ENCODE results near the gene BBS2. TPM values are rescaled to one million over a fixed set of nuclear protein-coding genes. Genes with fewer than 3 reads are reported as not detected.

The BBS2 gene
- total RNA-seq, 1 experiment from 2014 or later, result 23.9 TPM

DNA sequence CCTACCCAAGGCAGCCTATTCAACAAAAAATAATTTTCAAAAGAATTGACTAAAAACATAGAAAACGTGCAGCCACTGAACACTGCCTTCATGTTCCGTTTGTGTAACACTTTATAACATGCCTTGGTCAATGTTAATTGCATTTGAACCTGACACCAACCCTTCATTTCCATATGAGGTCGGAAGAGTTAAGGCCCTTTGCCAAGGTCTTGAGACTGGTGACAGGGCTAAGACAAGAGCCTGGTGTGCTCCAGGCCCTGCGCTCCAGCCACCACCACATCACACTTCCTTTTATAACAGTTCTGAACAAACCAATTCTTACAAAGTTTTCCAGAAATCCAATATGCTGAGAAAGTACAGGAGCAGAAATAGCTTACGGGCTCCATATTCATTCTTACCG lies 4.2 kb downstream of the BBS2 start:
- no TSS peak for BruUV-seq (replicated peaks)
- POLR2A ChIA-PET, result interaction anchor here (1.5 to 6.9 kb wide), 2 partner anchors 65 to 91 kb away, joined by 4 to 85 read pairs; partner anchors contain the start of genes MT2A, NUDT21 and OGFOD1
- TF ChIP-seq, protein P1, sequence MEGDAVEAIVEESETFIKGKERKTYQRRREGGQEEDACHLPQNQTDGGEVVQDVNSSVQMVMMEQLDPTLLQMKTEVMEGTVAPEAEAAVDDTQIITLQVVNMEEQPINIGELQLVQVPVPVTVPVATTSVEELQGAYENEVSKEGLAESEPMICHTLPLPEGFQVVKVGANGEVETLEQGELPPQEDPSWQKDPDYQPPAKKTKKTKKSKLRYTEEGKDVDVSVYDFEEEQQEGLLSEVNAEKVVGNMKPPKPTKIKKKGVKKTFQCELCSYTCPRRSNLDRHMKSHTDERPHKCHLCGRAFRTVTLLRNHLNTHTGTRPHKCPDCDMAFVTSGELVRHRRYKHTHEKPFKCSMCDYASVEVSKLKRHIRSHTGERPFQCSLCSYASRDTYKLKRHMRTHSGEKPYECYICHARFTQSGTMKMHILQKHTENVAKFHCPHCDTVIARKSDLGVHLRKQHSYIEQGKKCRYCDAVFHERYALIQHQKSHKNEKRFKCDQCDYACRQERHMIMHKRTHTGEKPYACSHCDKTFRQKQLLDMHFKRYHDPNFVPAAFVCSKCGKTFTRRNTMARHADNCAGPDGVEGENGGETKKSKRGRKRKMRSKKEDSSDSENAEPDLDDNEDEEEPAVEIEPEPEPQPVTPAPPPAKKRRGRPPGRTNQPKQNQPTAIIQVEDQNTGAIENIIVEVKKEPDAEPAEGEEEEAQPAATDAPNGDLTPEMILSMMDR (IDR thresholded peaks at IDR 0.05; ENCODE audit: unreplicated experiment), result no peak
- Mint-ChIP-seq H3K36me3 (ENCODE audit: insufficient read depth, unreplicated experiment) (peaks cover 11% of the 10 kb centered on the region), H3K4me1 (ENCODE audit: insufficient read depth, unreplicated experiment) (peaks cover 27% of the 10 kb centered on the region), H3K9me3 (ENCODE audit: unreplicated experiment) (no peaks in the 10 kb centered on the region), H3K4me3 (ENCODE audit: unreplicated experiment) (no peak overlapping the region), H3K27ac (ENCODE audit: low read depth, unreplicated experiment) (no peak overlapping the region), H3K27me3 (ENCODE audit: insufficient read depth, unreplicated experiment) (no peaks in the 10 kb centered on the region)
- CTCF ChIA-PET, result interaction anchor here (0.7 to 4.9 kb wide), 3 partner anchors 86 to 186 kb away, joined by 3 to 40 read pairs (median 31); no protein-coding TSS in a partner anchor
- DNase-seq (ENCODE audit: unreplicated experiment), result no peak
- intact Hi-C loops (cut with micrococcal nuclease), result no loop called here

DNA sequence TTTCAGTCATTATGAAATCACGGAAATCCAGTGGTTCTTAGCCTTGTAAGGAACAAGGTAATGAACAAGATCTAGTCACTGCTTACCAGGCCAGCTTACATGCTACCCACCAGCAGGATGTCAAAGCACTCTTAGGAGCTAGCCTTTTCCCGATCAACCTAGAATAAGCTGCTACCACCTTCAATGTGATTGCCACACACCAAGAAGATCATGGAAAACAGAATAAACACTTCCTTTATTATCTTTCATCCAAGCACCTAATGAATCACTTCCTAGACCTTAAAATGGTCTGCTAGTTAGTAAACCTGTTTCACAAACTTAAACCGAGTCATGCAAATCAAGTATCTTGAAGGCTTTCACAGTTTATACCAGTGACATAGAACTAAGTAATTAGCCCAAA lies 5.0 kb downstream of the BBS2 start:
- ChIA-PET POLR2A (interaction anchor here (0.8 to 2.0 kb wide), 9 partner anchors 7 to 170 kb away, joined by 3 to 8 read pairs (median 5); partner anchors contain the start of gene MT2A), CTCF (interaction anchor here (1.0 to 3.1 kb wide), 9 partner anchors 32 to 192 kb away, joined by 3 to 72 read pairs (median 10); no protein-coding TSS in a partner anchor)
- no peaks in the 10 kb centered on the region for H3K27me3 Mint-ChIP-seq (ENCODE audit: insufficient read depth, unreplicated experiment)
- TF ChIP-seq, protein P1 (IDR thresholded peaks at IDR 0.05; ENCODE audit: unreplicated experiment), result no peak
- no peaks in the 10 kb centered on the region for H3K9me3 Mint-ChIP-seq (ENCODE audit: unreplicated experiment)
- peaks cover 21% of the 10 kb centered on the region for H3K4me1 Mint-ChIP-seq (ENCODE audit: insufficient read depth, unreplicated experiment)
- H3K4me3 Mint-ChIP-seq (ENCODE audit: unreplicated experiment), result no peak overlapping the region
- no peak for DNase-seq (ENCODE audit: unreplicated experiment)
- BruUV-seq (replicated peaks), result no TSS peak
- intact Hi-C loops (cut with micrococcal nuclease), result loop anchor here (1.0 to 5.0 kb wide), 4 partner anchors 85 to 274 kb away; no protein-coding TSS in a partner anchor
- H3K36me3 Mint-ChIP-seq (ENCODE audit: insufficient read depth, unreplicated experiment), result peaks cover 19% of the 10 kb centered on the region
- H3K27ac Mint-ChIP-seq (ENCODE audit: low read depth, unreplicated experiment), result no peak overlapping the region

DNA sequence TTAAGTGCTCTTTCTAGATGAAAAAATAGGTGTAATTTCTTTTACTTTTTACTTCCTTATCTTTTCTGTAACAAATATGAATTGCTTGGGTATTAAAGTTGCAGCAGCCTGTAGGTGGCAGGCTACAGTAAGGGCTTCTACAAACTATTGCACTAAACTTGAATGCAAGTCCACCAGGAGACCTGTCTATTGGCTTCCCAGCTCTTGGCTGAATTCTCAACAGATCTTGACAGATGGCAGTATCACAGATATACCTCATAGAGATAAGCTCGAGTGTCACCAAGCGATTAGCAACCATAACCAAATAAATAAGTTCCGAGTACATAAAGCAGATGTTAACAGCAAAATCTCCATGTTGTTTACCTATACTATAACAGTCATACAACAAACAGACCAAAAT lies 5.9 kb downstream of the BBS2 start:
- CTCF ChIA-PET, result interaction anchor here (0.6 to 3.1 kb wide), 19 partner anchors 9 to 193 kb away, joined by 3 to 72 read pairs (median 4); no protein-coding TSS in a partner anchor
- DNase-seq (ENCODE audit: unreplicated experiment), result peak; percentile 67
- POLR2A ChIA-PET, result interaction anchor here (0.7 to 2.0 kb wide), 16 partner anchors 8 to 188 kb away, joined by 3 to 8 read pairs (median 4); partner anchors contain the start of genes MT1E, MT1X, MT2A and NUDT21
- Mint-ChIP-seq H3K4me3 (ENCODE audit: unreplicated experiment) (no peak overlapping the region), H3K36me3 (ENCODE audit: insufficient read depth, unreplicated experiment) (peaks cover 28% of the 10 kb centered on the region), H3K27me3 (ENCODE audit: insufficient read depth, unreplicated experiment) (no peaks in the 10 kb centered on the region), H3K4me1 (ENCODE audit: insufficient read depth, unreplicated experiment) (peaks cover 21% of the 10 kb centered on the region), H3K27ac (ENCODE audit: low read depth, unreplicated experiment) (no peak overlapping the region), H3K9me3 (ENCODE audit: unreplicated experiment) (no peaks in the 10 kb centered on the region)
- BruUV-seq (replicated peaks), result no TSS peak
- intact Hi-C loops (cut with micrococcal nuclease), result loop anchor here (1.0 to 5.0 kb wide), 4 partner anchors 86 to 275 kb away; no protein-coding TSS in a partner anchor
- TF ChIP-seq, protein P1 (IDR thresholded peaks at IDR 0.05; ENCODE audit: unreplicated experiment), result peak; percentile 50

DNA sequence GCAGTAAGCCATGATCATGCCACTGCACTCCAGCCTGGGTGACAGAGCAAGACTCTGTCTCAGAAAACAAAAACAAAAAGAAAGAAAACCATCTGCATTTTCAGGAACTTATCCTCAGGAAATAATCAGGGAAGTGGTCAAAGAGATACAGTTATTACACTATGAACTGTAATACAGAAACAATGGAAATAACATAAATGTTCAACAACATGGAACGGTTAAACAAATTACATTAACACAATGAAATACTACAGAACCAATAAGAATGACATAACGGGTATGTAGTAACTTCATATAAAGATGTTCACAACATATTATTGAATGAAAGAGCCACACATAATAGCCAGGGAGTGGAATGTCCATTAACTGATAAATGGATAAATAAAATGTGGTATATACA lies 6.7 kb downstream of the BBS2 start:
- BruUV-seq (replicated peaks), result no TSS peak
- Mint-ChIP-seq H3K27me3 (ENCODE audit: insufficient read depth, unreplicated experiment) (no peaks in the 10 kb centered on the region), H3K9me3 (ENCODE audit: unreplicated experiment) (no peaks in the 10 kb centered on the region), H3K4me1 (ENCODE audit: insufficient read depth, unreplicated experiment) (peaks cover 12% of the 10 kb centered on the region), H3K27ac (ENCODE audit: low read depth, unreplicated experiment) (no peak overlapping the region), H3K4me3 (ENCODE audit: unreplicated experiment) (no peak overlapping the region), H3K36me3 (ENCODE audit: insufficient read depth, unreplicated experiment) (peaks cover 36% of the 10 kb centered on the region)
- TF ChIP-seq, protein P1 (IDR thresholded peaks at IDR 0.05; ENCODE audit: unreplicated experiment), result no peak
- DNase-seq (ENCODE audit: unreplicated experiment), result no peak
- intact Hi-C loops (cut with micrococcal nuclease), result loop anchor here (5.0 kb wide), 1 partner anchor 129 kb away; no protein-coding TSS in a partner anchor
- ChIA-PET POLR2A (interaction anchor here (0.7 to 2.0 kb wide), 5 partner anchors 38 to 189 kb away, joined by 3 to 6 read pairs (median 5); partner anchors contain the start of gene MT2A), CTCF (interaction anchor here (0.6 to 3.1 kb wide), 16 partner anchors 8 to 292 kb away, joined by 3 to 72 read pairs (median 4); no protein-coding TSS in a partner anchor)

Data from MCF 10A (cell line).